ENCODE measurements around the gene SLC12A1.

- TF ChIP-seq CTCF (conservative IDR thresholded peaks at IDR 0.05; ENCODE audit: low read depth in 2 of 2) (no peak), REST (IDR thresholded peaks at IDR 0.05; ENCODE audit: unreplicated experiment) (no peak), ZNF114 (CRISPR knock-in tag; IDR thresholded peaks at IDR 0.05) (no peak), EZH2 (IDR thresholded peaks at IDR 0.05; ENCODE audit: low read depth, unreplicated experiment) (no peak), POLR2AphosphoS5 (IDR thresholded peaks at IDR 0.05; ENCODE audit: low read depth) (no peak), EZH2phosphoT487 (IDR thresholded peaks at IDR 0.05; ENCODE audit: unreplicated experiment) (no peak), STAT1 (IDR thresholded peaks at IDR 0.05; ENCODE audit: unreplicated experiment) (no peak), ETS1 (IDR thresholded peaks at IDR 0.05) (no peak), CREB1 (CRISPR knock-in tag; IDR thresholded peaks at IDR 0.05; ENCODE audit: low read depth) (no peak), ZNF331 (CRISPR knock-in tag; IDR thresholded peaks at IDR 0.05; ENCODE audit: low read depth) (no peak), JUNB (IDR thresholded peaks at IDR 0.05; ENCODE audit: unreplicated experiment) (no peak), NANOG (IDR thresholded peaks at IDR 0.05; ENCODE audit: borderline replicate concordance) (no peak), ZNF462 (CRISPR knock-in tag; IDR thresholded peaks at IDR 0.05) (no peak)
Observed at GRCh38 chr15:48282216-48282615, 76.1 kb downstream of the SLC12A1 start.

Measured in GM23338 (cell line).